Neural cell (in vitro differentiated cells): ENCODE results near the gene SLC38A11.

Experiments
- CTCF ChIP-seq: fragments of 450-650 bp; IDR thresholded peaks from 2 replicates; pipeline ENCODE4 v1.5.1; 2014; ENCODE audit warnings: antibody characterized with exemption, mild to moderate bottlenecking, moderate library complexity; ENCODE audit not compliant: poor library complexity, severe bottlenecking
- EZH2 ChIP-seq: fragments of 200-600, 300-800 bp; shearing (Covaris generic), sonication (generic); IDR thresholded peaks from 2 replicates; pipeline ENCODE4 v1.6.1; 2014; ENCODE audit warnings: antibody characterized with exemption, low read length, borderline replicate concordance, mild to moderate bottlenecking; ENCODE audit not compliant: insufficient read depth, poor library complexity, severe bottlenecking
- RAD21 ChIP-seq: fragments of 450-650 bp; conservative IDR thresholded peaks from 2 replicates; pipeline ENCODE4 v1.6.1; 2014; ENCODE audit warnings: antibody characterized with exemption, mild to moderate bottlenecking, moderate library complexity

DNA sequence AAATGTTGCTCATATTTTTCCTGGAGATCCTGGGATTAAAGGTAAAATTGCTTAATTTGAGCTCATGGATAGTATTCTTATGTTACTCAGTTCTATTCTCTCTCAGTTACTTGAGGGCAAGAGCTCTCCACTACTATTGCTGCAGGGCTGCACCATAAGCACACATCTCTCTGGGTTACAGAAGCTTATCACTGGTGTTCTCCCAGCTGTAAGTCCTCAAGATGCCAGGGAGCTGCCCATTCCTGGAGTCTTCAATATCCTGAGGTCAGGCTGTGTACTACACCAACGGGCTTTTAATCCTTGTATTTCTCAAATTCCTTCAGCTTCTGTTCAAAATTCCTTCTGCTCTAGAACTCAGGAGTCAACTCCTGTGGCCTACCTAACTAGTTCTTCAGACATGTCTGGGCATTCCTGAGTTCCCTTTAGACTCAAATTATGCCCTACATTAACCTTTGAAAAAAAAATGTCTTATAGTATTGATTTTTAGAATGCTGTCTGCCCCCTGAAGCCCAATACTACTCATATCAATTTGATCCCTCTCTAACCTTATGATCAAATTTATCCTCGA, 96.0 kb downstream of the SLC38A11 start:
- TF ChIP-seq EZH2 (no peak), RAD21 (no peak), CTCF (no peak)
